Liver (tissue), 9 donors: Measurements from ENCODE around the gene ZBTB21. TPM values are rescaled to one million over a fixed set of nuclear protein-coding genes. Genes with fewer than 3 reads are reported as not detected.

Source experiments
- DNase-seq: peaks from one replicate; pipeline ENCODE4 v3.0.0-alpha.2; 2017; ENCODE audit warnings: low spot score
- H3K27ac ChIP-seq, 2 donors: one replicate each; pipeline ENCODE4 v1.7.0; 2013; ENCODE audit warnings: inconsistent platforms in 2 of 2, low read length in 2 of 2, control low read depth in 1 of 2, low read depth in 1 of 2, mild to moderate bottlenecking in 1 of 2
- H3K27me3 ChIP-seq, 4 donors: one replicate each; pipeline versions ENCODE4 v1.6.1 to v1.7.0; 2013; ENCODE audit warnings: low read length in 3 of 4, inconsistent platforms in 1 of 4, mild to moderate bottlenecking in 1 of 4, moderate library complexity in 1 of 4; ENCODE audit not compliant: control insufficient read depth in 4 of 4, insufficient read depth in 4 of 4
- H3K36me3 ChIP-seq, 4 donors: one replicate each; pipeline versions ENCODE4 v1.6.1 to v1.7.0; 2013; ENCODE audit warnings: low read length in 3 of 4, mild to moderate bottlenecking in 3 of 4, low read depth in 1 of 4, moderate library complexity in 1 of 4; ENCODE audit not compliant: control insufficient read depth in 4 of 4, insufficient read depth in 3 of 4
- H3K4me1 ChIP-seq, 4 donors: one replicate each; pipeline versions ENCODE4 v1.6.1 to v1.7.0; 2013; ENCODE audit warnings: low read length in 3 of 4, mild to moderate bottlenecking in 3 of 4, moderate library complexity in 1 of 4; ENCODE audit not compliant: control insufficient read depth in 4 of 4, insufficient read depth in 4 of 4
- H3K4me3 ChIP-seq, 3 donors: one replicate each; pipeline versions ENCODE4 v1.6.1 to v1.7.0; 2013; ENCODE audit warnings: low read length in 3 of 3, control low read depth in 1 of 3, low read depth in 1 of 3, mild to moderate bottlenecking in 1 of 3
- H3K9ac ChIP-seq, 2 donors: one replicate each; pipeline ENCODE4 v1.7.0; 2013; ENCODE audit warnings: low read length in 2 of 2, mild to moderate bottlenecking in 2 of 2, moderate library complexity in 2 of 2, control low read depth in 1 of 2, low read depth in 1 of 2
- H3K9me3 ChIP-seq, 4 donors: one replicate each; pipeline versions ENCODE4 v1.6.1 to v1.7.0; 2013; ENCODE audit warnings: low read length in 3 of 4; ENCODE audit not compliant: control insufficient read depth in 4 of 4
- ATF3 ChIP-seq: IDR thresholded peaks from 2 replicates; pipeline ENCODE4 v1.6.1; 2016; ENCODE audit warnings: antibody characterized with exemption
- CTCF ChIP-seq: fragments of 150-350 bp; IDR thresholded peaks from 2 replicates; pipeline ENCODE4 v1.5.1; 2017; ENCODE audit warnings: improper control_type of control experiment, low read depth, low read length; ENCODE audit not compliant: missing input control
- EGR1 ChIP-seq, 2 donors: IDR thresholded peaks; 2 replicates each; pipeline ENCODE4 v1.6.1; 2016 to 2018; ENCODE audit warnings: antibody characterized with exemption in 2 of 2, low read depth in 2 of 2
- FOXA1 ChIP-seq: IDR thresholded peaks from 2 replicates; pipeline ENCODE4 v1.6.1; 2016; ENCODE audit warnings: antibody characterized with exemption
- FOXA2 ChIP-seq: IDR thresholded peaks from 2 replicates; pipeline ENCODE4 v1.6.1; 2016; ENCODE audit warnings: antibody characterized with exemption
- GABPA ChIP-seq, 2 donors: IDR thresholded peaks in 1 of 2; conservative IDR thresholded peaks in 1 of 2; 2 replicates each; pipeline ENCODE4 v1.6.1; 2016; ENCODE audit warnings: antibody characterized with exemption in 2 of 2, mild to moderate bottlenecking in 1 of 2, moderate library complexity in 1 of 2
- HNF4A ChIP-seq, 2 donors: conservative IDR thresholded peaks; 2 replicates each; pipeline ENCODE4 v1.6.1; 2016; ENCODE audit warnings: antibody characterized with exemption in 2 of 2, mild to moderate bottlenecking in 2 of 2
- HNF4G ChIP-seq: IDR thresholded peaks from 2 replicates; pipeline ENCODE4 v1.6.1; 2016; ENCODE audit warnings: antibody characterized with exemption
- JUND ChIP-seq, 2 donors: IDR thresholded peaks; 2 replicates each; pipeline ENCODE4 v1.6.1; 2016; ENCODE audit warnings: antibody characterized with exemption in 2 of 2
- MAX ChIP-seq: IDR thresholded peaks from 2 replicates; pipeline ENCODE4 v1.6.1; 2016; ENCODE audit warnings: antibody characterized with exemption
- NR2F2 ChIP-seq: IDR thresholded peaks from 2 replicates; pipeline ENCODE4 v1.6.1; 2016; ENCODE audit warnings: antibody characterized with exemption
- REST ChIP-seq: IDR thresholded peaks from 2 replicates; pipeline ENCODE4 v1.6.1; 2016; ENCODE audit warnings: antibody characterized with exemption, mild to moderate bottlenecking
- RXRA ChIP-seq, 2 donors: IDR thresholded peaks; 2 replicates each; pipeline ENCODE4 v1.6.1; 2017 to 2018; ENCODE audit warnings: antibody characterized with exemption in 2 of 2, mild to moderate bottlenecking in 1 of 2
- SP1 ChIP-seq: IDR thresholded peaks from 2 replicates; pipeline ENCODE4 v1.6.1; 2018; ENCODE audit warnings: antibody characterized with exemption, mild to moderate bottlenecking
- TAF1 ChIP-seq: conservative IDR thresholded peaks from 2 replicates; pipeline ENCODE4 v1.6.1; 2016; ENCODE audit warnings: antibody characterized with exemption, mild to moderate bottlenecking
- YY1 ChIP-seq: IDR thresholded peaks from 2 replicates; pipeline ENCODE4 v1.6.1; 2016; ENCODE audit warnings: antibody characterized with exemption, mild to moderate bottlenecking
- ZBTB33 ChIP-seq: IDR thresholded peaks from 2 replicates; pipeline ENCODE4 v1.6.1; 2016; ENCODE audit warnings: antibody characterized with exemption
- WGBS: extraction: QIAGEN DNeasy Blood & Tissue Kit; methylation state at CpG from one replicate; pipeline ENCODE4 v1.1.7; 2013; 5-methylcytosine and 5-hydroxymethylcytosine counted together
- polyA plus RNA-seq, 2 donors: library from polyadenylated mRNA; stranded (reverse) in 1 of 2; unstranded in 1 of 2; fragments of 200-250 nt in 1 of 2; fragments of >200 nt in 1 of 2; fragmentation: Nextera tagmentation in 1 of 2; extraction: Ambion mirVana in 1 of 2; gene quantifications; one replicate each; pipeline versions ENCODE4 v1.2.1 to v1.2.3, GENCODE V29; 2013 to 2015
- total RNA-seq, 2 donors: library from RNA; depleted of rRNA; stranded (reverse); fragments of >200 nt; gene quantifications; one replicate each; pipeline ENCODE4 v1.2.3, GENCODE V29; 2014
- donor health status: healthy.
- donor health status: healthy.
- donor health status: healthy.
- donor health status: healthy.
- donor health status: healthy.

The ZBTB21 gene
- total and polyA plus RNA-seq, 4 donors: 3.1 to 14.1 (median 4.0) TPM

GRCh38 chr21:41972511-41973205, 37.5 kb downstream of the ZBTB21 start:
- Histone ChIP-seq H3K36me3 (no peaks in the 10 kb centered on the region), H3K9ac (no peak overlapping the region), H3K27ac (no peak overlapping the region), H3K9me3 (no peaks in the 10 kb centered on the region), H3K27me3 (no peaks in the 10 kb centered on the region), H3K4me3 (no peak overlapping the region), H3K4me1 (peaks cover 0 to 3% (median 0%) of the 10 kb centered on the region in 4 donors)
- DNase-seq: peak; percentile 9
- WGBS: 95% methylated on average over 23 of the region's 23 CpGs
- TF ChIP-seq HNF4G: no peak
- no peak for TF ChIP-seq CTCF
- no peak for TF ChIP-seq ATF3
- no peak for TF ChIP-seq EGR1 (IDR thresholded peaks at IDR 0.05; ENCODE audit: low read depth in 2 of 2)
- no peak for TF ChIP-seq HNF4A (conservative IDR thresholded peaks at IDR 0.05)
- no peak for TF ChIP-seq JUND (IDR thresholded peaks at IDR 0.05)
- TF ChIP-seq FOXA2: no peak

GRCh38 chr21:41971891-41972290, 38.3 kb downstream of the ZBTB21 start:
- Histone ChIP-seq H3K27ac (no peak overlapping the region), H3K36me3 (no peaks in the 10 kb centered on the region), H3K4me1 (peaks cover 0 to 3% (median 0%) of the 10 kb centered on the region in 4 donors), H3K9me3 (no peaks in the 10 kb centered on the region), H3K27me3 (no peaks in the 10 kb centered on the region), H3K9ac (no peak overlapping the region), H3K4me3 (no peak overlapping the region)
- TF ChIP-seq SP1: no peak
- no peak for TF ChIP-seq JUND (IDR thresholded peaks at IDR 0.05)
- no peak for TF ChIP-seq ZBTB33
- TF ChIP-seq HNF4A (conservative IDR thresholded peaks at IDR 0.05): no peak
- no peak for TF ChIP-seq REST
- TF ChIP-seq HNF4G: no peak
- TF ChIP-seq YY1: no peak
- no peak for TF ChIP-seq EGR1 (IDR thresholded peaks at IDR 0.05; ENCODE audit: low read depth in 2 of 2)
- no peak for TF ChIP-seq MAX
- TF ChIP-seq RXRA (IDR thresholded peaks at IDR 0.05): no peak
- no peak for TF ChIP-seq TAF1
- no peak for TF ChIP-seq FOXA1
- TF ChIP-seq FOXA2: no peak
- TF ChIP-seq CTCF: no peak
- TF ChIP-seq GABPA (IDR thresholded peaks at IDR 0.05 in 1 of 2, conservative IDR thresholded peaks at IDR 0.05 in 1 of 2): no peak
- no peak for TF ChIP-seq NR2F2
- no peak for TF ChIP-seq ATF3
- DNase-seq: no peak
- WGBS: 96% methylated on average over 6 of the region's 6 CpGs
